NB4 (cell line): Measurements from ENCODE around the gene SBNO2.

Source experiments
- DNase-seq: peaks from one replicate; pipeline ENCODE4 v3.0.0; 2010; ENCODE audit warnings: low read depth
- H3K4me3 ChIP-seq: one replicate; pipeline ENCODE4 v1.5.1; 2011; ENCODE audit warnings: mild to moderate bottlenecking, low read depth, low read length, moderate library complexity
- MAX ChIP-seq: IDR thresholded peaks from 2 replicates; pipeline ENCODE4 v1.6.1; 2011; ENCODE audit warnings: low read depth, low read length
- MYC ChIP-seq: IDR thresholded peaks from 2 replicates; pipeline ENCODE4 v1.6.1; 2011; ENCODE audit warnings: low read depth, low read length
- POLR2A ChIP-seq: IDR thresholded peaks from 2 replicates; pipeline ENCODE4 v1.6.1; 2011; ENCODE audit warnings: mild to moderate bottlenecking; ENCODE audit not compliant: insufficient read length; ENCODE audit errors: extremely low read depth
- TF ChIP-seq, protein P1 (sequence below): IDR thresholded peaks from one replicate; pipeline ENCODE4 v1.5.1; 2012; ENCODE audit warnings: low read depth, low read length

SBNO2 gene

GRCh38 chr19:1144741-1145140 is 29.3 kb downstream of the SBNO2 start:
- no peak overlapping the region for H3K4me3 ChIP-seq
- DNase-seq, result no peak
- TF ChIP-seq POLR2A, result no peak
- no peak for TF ChIP-seq MAX
- TF ChIP-seq, protein P1, sequence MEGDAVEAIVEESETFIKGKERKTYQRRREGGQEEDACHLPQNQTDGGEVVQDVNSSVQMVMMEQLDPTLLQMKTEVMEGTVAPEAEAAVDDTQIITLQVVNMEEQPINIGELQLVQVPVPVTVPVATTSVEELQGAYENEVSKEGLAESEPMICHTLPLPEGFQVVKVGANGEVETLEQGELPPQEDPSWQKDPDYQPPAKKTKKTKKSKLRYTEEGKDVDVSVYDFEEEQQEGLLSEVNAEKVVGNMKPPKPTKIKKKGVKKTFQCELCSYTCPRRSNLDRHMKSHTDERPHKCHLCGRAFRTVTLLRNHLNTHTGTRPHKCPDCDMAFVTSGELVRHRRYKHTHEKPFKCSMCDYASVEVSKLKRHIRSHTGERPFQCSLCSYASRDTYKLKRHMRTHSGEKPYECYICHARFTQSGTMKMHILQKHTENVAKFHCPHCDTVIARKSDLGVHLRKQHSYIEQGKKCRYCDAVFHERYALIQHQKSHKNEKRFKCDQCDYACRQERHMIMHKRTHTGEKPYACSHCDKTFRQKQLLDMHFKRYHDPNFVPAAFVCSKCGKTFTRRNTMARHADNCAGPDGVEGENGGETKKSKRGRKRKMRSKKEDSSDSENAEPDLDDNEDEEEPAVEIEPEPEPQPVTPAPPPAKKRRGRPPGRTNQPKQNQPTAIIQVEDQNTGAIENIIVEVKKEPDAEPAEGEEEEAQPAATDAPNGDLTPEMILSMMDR, result no peak
- no peak for TF ChIP-seq MYC

GRCh38 chr19:1143828-1144399 is 30.2 kb downstream of the SBNO2 start:
- no peak for DNase-seq
- TF ChIP-seq MAX (no peak), POLR2A (no peak), MYC (no peak)
- TF ChIP-seq, protein P1, result no peak
- H3K4me3 ChIP-seq, result no peak overlapping the region

DNA sequence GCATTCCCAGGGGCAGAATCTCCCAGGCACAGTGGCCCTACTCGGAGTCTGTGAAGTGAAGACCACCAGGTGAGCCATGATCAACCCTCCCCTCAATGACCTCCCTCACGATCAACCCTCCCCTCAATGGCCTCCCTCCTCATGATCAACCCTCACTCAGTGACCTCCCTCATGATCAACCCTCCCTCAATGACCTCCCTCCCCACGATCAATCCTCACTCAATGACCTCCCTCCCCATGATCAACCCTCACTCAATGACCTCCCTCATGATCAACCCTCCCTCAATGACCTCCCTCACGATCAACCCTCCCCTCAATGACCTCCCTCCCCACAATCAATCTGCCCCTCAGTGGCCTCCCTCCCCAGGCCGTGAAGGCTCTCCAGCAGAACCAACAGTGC is 32.1 kb downstream of the SBNO2 start:
- TF ChIP-seq, protein P1, result no peak
- TF ChIP-seq MAX (no peak), MYC (no peak), POLR2A (no peak)

DNA sequence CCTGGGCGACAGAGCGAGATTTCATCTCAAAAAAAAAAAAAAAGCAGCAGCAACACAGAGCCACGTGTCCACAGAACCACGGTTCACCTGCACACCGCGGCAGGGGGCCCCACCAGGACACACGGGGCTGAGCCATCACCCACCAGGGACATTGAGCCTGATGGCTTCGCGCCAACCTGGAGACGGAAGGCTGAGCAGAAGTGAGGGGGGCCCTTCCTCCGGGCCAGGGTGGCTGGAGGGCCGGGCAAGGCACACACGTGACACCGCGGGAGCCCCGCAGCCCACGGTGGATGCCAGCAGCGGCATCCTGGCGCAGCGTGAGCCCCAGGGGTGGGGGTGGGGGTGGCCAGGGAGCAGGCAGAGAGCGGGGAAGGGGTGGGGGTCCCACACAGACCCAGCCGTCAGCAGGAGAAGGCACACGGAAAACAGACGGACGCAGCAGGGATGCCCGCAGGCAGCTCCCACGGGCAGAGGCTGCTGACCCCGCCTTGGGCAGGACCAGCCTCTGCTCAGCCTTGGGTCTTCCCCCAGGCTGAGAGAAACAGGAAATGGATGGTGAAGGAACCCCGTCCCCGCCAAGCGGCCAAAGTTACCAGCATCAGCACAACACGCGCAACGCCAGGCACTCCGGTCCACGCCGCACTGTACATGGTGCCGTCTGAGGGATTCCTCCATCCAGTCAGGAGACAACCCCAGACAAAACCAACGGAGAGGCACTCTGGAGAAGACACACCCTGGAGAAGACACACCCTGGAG is 33.6 kb downstream of the SBNO2 start:
- H3K4me3 ChIP-seq, result no peak overlapping the region
- DNase-seq, result no peak
- TF ChIP-seq MAX, result no peak
- TF ChIP-seq POLR2A, result no peak
- TF ChIP-seq, protein P1, result no peak
- TF ChIP-seq MYC, result no peak

More for the DNA sequence above, 32.1 kb downstream of the SBNO2 start:
- no peak for DNase-seq
- no peak overlapping the region for H3K4me3 ChIP-seq

DNA sequence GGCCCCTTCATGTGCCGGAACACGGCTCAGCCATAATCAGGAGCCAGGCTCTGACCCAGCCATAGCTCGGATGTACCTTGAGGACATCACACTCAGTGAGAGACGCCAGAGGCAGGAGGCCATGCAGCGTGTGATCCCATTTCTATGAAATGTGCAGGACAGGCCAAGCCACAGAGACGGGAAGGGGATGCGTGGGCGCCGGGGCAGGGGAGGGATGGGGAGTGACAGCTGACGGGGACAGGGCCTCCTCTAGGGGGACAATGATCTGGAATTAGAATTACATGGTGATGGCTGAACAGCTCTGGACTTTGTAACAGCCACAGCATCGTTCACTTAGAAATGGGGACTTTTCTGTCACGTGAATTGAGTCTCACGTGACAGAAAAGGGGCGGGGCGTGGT is 34.9 kb downstream of the SBNO2 start:
- TF ChIP-seq, protein P1, result no peak
- no peak for TF ChIP-seq MYC
- no peak for TF ChIP-seq MAX
- TF ChIP-seq POLR2A, result no peak
- DNase-seq, result no peak
- no peak overlapping the region for H3K4me3 ChIP-seq
